HCT116 (cell line): Measurements from ENCODE around the gene CDYL2. TPM values are rescaled to one million over a fixed set of nuclear protein-coding genes. Genes with fewer than 3 reads are reported as not detected.

Experiments
- ATAC-seq: fragments of 200-7000 bp; cut with Tn5 transposase; 2 replicates; pipeline ENCODE4 v1.9.1; 2020; ENCODE audit warnings: mild to moderate bottlenecking, moderate library complexity
- BruUV-seq: library from RNA; stranded (reverse); fragments of 400-500 nt; replicated peaks from 2 replicates; lab custom pipeline; 2021; lab: Mats Ljungman, UMichigan
- CTCF ChIA-PET: fragments of 300-600 bp; sonication (Branson Sonifier 250); formaldehyde crosslinking; loops from one replicate; lab custom pipeline; 2021; ENCODE audit warnings: antibody characterized with exemption; lab: Charles Lee
- POLR2A ChIA-PET: fragments of 300-600, 350-600 bp; sonication (Branson Sonifier 250); formaldehyde crosslinking; loops from one replicate; lab custom pipeline; 2021; ENCODE audit warnings: antibody characterized with exemption; lab: Charles Lee
- RAD21 ChIA-PET, 2 experiments: fragments of 300-600 bp; sonication (Branson Sonifier 250); formaldehyde crosslinking; loops; one replicate each; lab custom pipeline; 2023; ENCODE audit warnings: low total read pairs in 2 of 2; ENCODE audit not compliant: uncharacterized antibody in 2 of 2, unreplicated experiment in 2 of 2, low non-redundant PET in 1 of 2; lab: Charles Lee
- DNase-seq: peaks from one replicate; pipeline ENCODE4 v3.0.0-alpha.2; 2010; ENCODE audit warnings: low read depth, low spot score
- H2AFZ ChIP-seq: fragments of 200-600 bp; shearing (Covaris generic), sonication (generic); 2 replicates; pipeline ENCODE4 v1.6.1; 2017; ENCODE audit warnings: low read depth, mixed run types, mixed read lengths, antibody characterized with exemption, low read length; ENCODE audit not compliant: poor library complexity, severe bottlenecking
- H3K27ac ChIP-seq: 2 replicates; pipeline ENCODE4 v1.5.1; 2012; ENCODE audit warnings: low read depth, low read length
- H3K27me3 ChIP-seq: fragments of 200-600 bp; sonication (generic); 2 replicates; pipeline ENCODE4 v1.6.1; 2016; ENCODE audit warnings: mixed run types, low read length, mixed read lengths; ENCODE audit not compliant: insufficient read depth
- H3K36me3 ChIP-seq, 2 experiments: fragments of 200-500 bp in 1 of 2; fragments of 200-600 bp in 1 of 2; sonication (Bioruptor generic) in 1 of 2; sonication (generic) in 1 of 2; 2 replicates each; pipeline versions ENCODE4 v1.5.1 to v1.6.1; 2014 to 2016; ENCODE audit warnings: low read length in 2 of 2, inconsistent platforms in 1 of 2, mixed read lengths in 1 of 2, mixed run types in 1 of 2; ENCODE audit not compliant: insufficient read depth in 2 of 2, control insufficient read depth in 1 of 2
- H3K4me1 ChIP-seq, 2 experiments: fragments of 200-600 bp in 1 of 2; sonication (generic) in 1 of 2; 2 replicates each; pipeline versions ENCODE4 v1.5.1 to v1.6.1; 2012 to 2017; ENCODE audit warnings: low read length in 2 of 2, inconsistent platforms in 1 of 2, mild to moderate bottlenecking in 1 of 2, mixed read lengths in 1 of 2, mixed run types in 1 of 2, moderate library complexity in 1 of 2; ENCODE audit not compliant: insufficient read depth in 2 of 2, control insufficient read depth in 1 of 2
- H3K4me2 ChIP-seq: fragments of 200-600 bp; sonication (generic); 2 replicates; pipeline ENCODE4 v1.6.1; 2017; ENCODE audit warnings: mixed run types, low read length, mixed read lengths
- H3K4me3 ChIP-seq, 2 experiments: fragments of 200-600 bp in 1 of 2; sonication (generic) in 1 of 2; replicated peaks in 1 of 2; 2 replicates each; pipeline ENCODE4 v1.5.1; 2011 to 2016; ENCODE audit warnings: low read length in 2 of 2, control low read depth in 1 of 2, low read depth in 1 of 2, mild to moderate bottlenecking in 1 of 2, mixed read lengths in 1 of 2, mixed run types in 1 of 2
- H3K79me2 ChIP-seq: fragments of 200-600 bp; sonication (generic); 2 replicates; pipeline ENCODE4 v1.6.1; 2017; ENCODE audit warnings: mild to moderate bottlenecking, mixed run types, low read length, moderate library complexity, mixed read lengths; ENCODE audit not compliant: insufficient read depth
- H3K9ac ChIP-seq: fragments of 200-600 bp; sonication (generic); 2 replicates; pipeline ENCODE4 v1.6.1; 2016; ENCODE audit warnings: low read length, mixed read lengths
- H3K9me2 ChIP-seq: fragments of 200-600 bp; sonication (generic), shearing (Covaris generic); 2 replicates; pipeline ENCODE4 v1.6.1; 2017; ENCODE audit warnings: mixed run types, mild to moderate bottlenecking, moderate library complexity; ENCODE audit not compliant: insufficient read depth
- H3K9me3 ChIP-seq, 2 experiments: fragments of 200-500 bp in 1 of 2; fragments of 200-600 bp in 1 of 2; sonication (Bioruptor generic) in 1 of 2; sonication (generic) in 1 of 2; 2 replicates each; pipeline ENCODE4 v1.6.1; 2014 to 2017; ENCODE audit warnings: low read length in 2 of 2, mixed read lengths in 2 of 2, inconsistent platforms in 1 of 2, low read depth in 1 of 2, mild to moderate bottlenecking in 1 of 2, mixed run types in 1 of 2, moderate library complexity in 1 of 2; ENCODE audit not compliant: control insufficient read depth in 1 of 2, insufficient read depth in 1 of 2
- H4K20me1 ChIP-seq: fragments of 200-600 bp; sonication (generic), shearing (Covaris generic); 2 replicates; pipeline ENCODE4 v1.6.1; 2017; ENCODE audit warnings: mixed run types, mild to moderate bottlenecking, moderate library complexity; ENCODE audit not compliant: insufficient read depth
- ATF3 ChIP-seq: IDR thresholded peaks from 2 replicates; pipeline ENCODE4 v1.6.1; 2012
- CEBPB ChIP-seq: IDR thresholded peaks from 2 replicates; pipeline ENCODE4 v1.6.1; 2012; ENCODE audit warnings: low read depth
- ELF1 ChIP-seq: IDR thresholded peaks from 2 replicates; pipeline ENCODE4 v1.6.1; 2012; ENCODE audit warnings: low read depth, borderline replicate concordance
- EZH2 ChIP-seq: fragments of 200-600 bp; sonication (generic); IDR thresholded peaks from 2 replicates; pipeline ENCODE4 v1.6.1; 2017; ENCODE audit warnings: antibody characterized with exemption, mixed run types
- EZH2phosphoT487 ChIP-seq: fragments of 200-600 bp; IDR thresholded peaks from 2 replicates; pipeline ENCODE4 v1.6.1; 2018; ENCODE audit warnings: antibody characterized with exemption, borderline replicate concordance
- JUND ChIP-seq: IDR thresholded peaks from 2 replicates; pipeline ENCODE4 v1.6.1; 2012
- POLR2AphosphoS5 ChIP-seq: IDR thresholded peaks from 2 replicates; pipeline ENCODE4 v1.6.1; 2011; ENCODE audit warnings: mild to moderate bottlenecking, low read depth, low read length, moderate library complexity
- SP1 ChIP-seq: IDR thresholded peaks from 2 replicates; pipeline ENCODE4 v1.6.1; 2012; ENCODE audit warnings: low read depth
- TCF7L2 ChIP-seq: IDR thresholded peaks from 2 replicates; pipeline ENCODE4 v1.7.0; 2011; ENCODE audit warnings: borderline replicate concordance, inconsistent platforms; ENCODE audit not compliant: insufficient read depth, insufficient read length; ENCODE audit errors: extremely low read depth
- ZBTB33 ChIP-seq: IDR thresholded peaks from 2 replicates; pipeline ENCODE4 v1.6.1; 2011; ENCODE audit warnings: mild to moderate bottlenecking, low read length, moderate library complexity; ENCODE audit not compliant: insufficient replicate concordance; ENCODE audit errors: extremely low read depth
- ZFX ChIP-seq: fragments of 450-650 bp; IDR thresholded peaks from 2 replicates; pipeline ENCODE4 v1.6.1; 2017
- intact Hi-C: fragments of 100-400 bp; cut with micrococcal nuclease; formaldehyde crosslinking; loops from 2 replicates; pipeline ENCODE4 v1.10.0; 2022
- total RNA-seq: library from RNA; stranded (reverse); gene quantifications from one replicate; pipeline ENCODE4 v1.2.1, GENCODE V29; 2021; ENCODE audit not compliant: unreplicated experiment
- TF ChIP-seq, protein P1 (sequence below), 3 experiments: fragments of 200-600 bp in 1 of 3; sonication (generic) in 1 of 3; IDR thresholded peaks in 2 of 3; conservative IDR thresholded peaks in 1 of 3; 2 replicates each; pipeline ENCODE4 v1.5.1; 2012 to 2017; ENCODE audit warnings: low read depth in 2 of 3, low read length in 2 of 3, antibody characterized with exemption in 1 of 3, borderline replicate concordance in 1 of 3, control low read depth in 1 of 3, mild to moderate bottlenecking in 1 of 3, mixed read lengths in 1 of 3, mixed run types in 1 of 3, moderate library complexity in 1 of 3; ENCODE audit not compliant: insufficient read depth in 1 of 3

Gene CDYL2
- total RNA-seq, 1 experiment from 2014 or later, result 0.10 TPM

DNA sequence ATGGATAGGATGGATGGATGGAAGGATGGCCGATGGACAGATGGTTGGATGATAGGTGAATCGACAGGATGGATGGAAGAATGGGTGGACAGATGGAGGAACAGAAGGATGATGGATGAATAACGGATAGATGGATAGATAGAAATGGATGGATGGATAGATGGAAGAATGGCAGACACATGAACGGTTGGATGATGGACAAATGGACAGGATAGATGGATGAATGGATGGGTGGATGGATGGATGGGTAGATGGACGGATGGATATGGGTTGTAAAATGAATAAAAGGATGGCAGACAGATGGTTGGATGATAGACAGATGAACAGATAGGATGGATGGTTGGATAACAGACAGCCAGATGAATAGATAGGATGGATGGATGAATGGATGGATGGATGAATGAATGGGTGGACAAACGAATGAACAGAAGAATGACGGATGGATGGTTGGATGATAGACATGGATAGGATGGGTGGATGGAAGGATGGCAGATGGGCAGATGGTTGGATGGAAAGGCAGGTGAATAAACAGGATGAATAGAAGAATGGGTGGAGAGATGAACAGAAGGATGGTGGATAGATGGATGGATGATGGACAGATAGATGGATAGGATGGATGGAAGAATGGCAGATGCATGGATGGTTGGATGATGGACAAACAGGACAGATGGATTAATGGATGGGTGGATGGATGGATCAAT lies 207.7 kb downstream of the CDYL2 start:
- Histone ChIP-seq H3K9me3 (no peaks in the 10 kb centered on the region; a peak in 2 of 4 replicates), H3K27me3 (peaks cover 2% of the 10 kb centered on the region; the same call in 1 of the 2 replicates), H2AFZ (no peak overlapping the region), H3K4me1 (no peaks in the 10 kb centered on the region), H3K79me2 (no peaks in the 10 kb centered on the region), H3K4me2 (no peak overlapping the region), H3K4me3 (no peak overlapping the region), H3K27ac (no peak overlapping the region), H3K36me3 (no peaks in the 10 kb centered on the region), H3K9me2 (no peaks in the 10 kb centered on the region), H4K20me1 (no peaks in the 10 kb centered on the region), H3K9ac (no peak overlapping the region)
- BruUV-seq, result no TSS peak
- ChIA-PET POLR2A (no interaction called here), RAD21 (no interaction called here), CTCF (no interaction called here)
- no peak for TF ChIP-seq ATF3
- TF ChIP-seq, protein P1, sequence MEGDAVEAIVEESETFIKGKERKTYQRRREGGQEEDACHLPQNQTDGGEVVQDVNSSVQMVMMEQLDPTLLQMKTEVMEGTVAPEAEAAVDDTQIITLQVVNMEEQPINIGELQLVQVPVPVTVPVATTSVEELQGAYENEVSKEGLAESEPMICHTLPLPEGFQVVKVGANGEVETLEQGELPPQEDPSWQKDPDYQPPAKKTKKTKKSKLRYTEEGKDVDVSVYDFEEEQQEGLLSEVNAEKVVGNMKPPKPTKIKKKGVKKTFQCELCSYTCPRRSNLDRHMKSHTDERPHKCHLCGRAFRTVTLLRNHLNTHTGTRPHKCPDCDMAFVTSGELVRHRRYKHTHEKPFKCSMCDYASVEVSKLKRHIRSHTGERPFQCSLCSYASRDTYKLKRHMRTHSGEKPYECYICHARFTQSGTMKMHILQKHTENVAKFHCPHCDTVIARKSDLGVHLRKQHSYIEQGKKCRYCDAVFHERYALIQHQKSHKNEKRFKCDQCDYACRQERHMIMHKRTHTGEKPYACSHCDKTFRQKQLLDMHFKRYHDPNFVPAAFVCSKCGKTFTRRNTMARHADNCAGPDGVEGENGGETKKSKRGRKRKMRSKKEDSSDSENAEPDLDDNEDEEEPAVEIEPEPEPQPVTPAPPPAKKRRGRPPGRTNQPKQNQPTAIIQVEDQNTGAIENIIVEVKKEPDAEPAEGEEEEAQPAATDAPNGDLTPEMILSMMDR (IDR thresholded peaks at IDR 0.05 in 2 of 3, conservative IDR thresholded peaks at IDR 0.05 in 1 of 3; ENCODE audit: borderline replicate concordance in 1 of 3, insufficient read depth in 1 of 3, low read depth in 2 of 3, low read length in 2 of 3), result no peak
- TF ChIP-seq SP1, result no peak
- TF ChIP-seq ELF1, result no peak
- TF ChIP-seq POLR2AphosphoS5, result no peak
- no peak for TF ChIP-seq EZH2phosphoT487
- TF ChIP-seq EZH2, result no peak
- no peak for TF ChIP-seq JUND
- no peak for TF ChIP-seq ZFX
- no peak for TF ChIP-seq TCF7L2
- no peak for TF ChIP-seq ZBTB33
- no peak for TF ChIP-seq CEBPB
- no peak for ATAC-seq
- DNase-seq, result no peak
- intact Hi-C loops, result no loop called here
